ENCODE results near the gene LYRM1.
A peak's percentile ranks its signal among the peaks of the same experiment; 100 is the strongest.
"Not testable (repeated sequence)": the region's sequence is repeated elsewhere in the genome, so short reads cannot be mapped to it uniquely, and the experiment has no call there.

LYRM1 gene

DNA sequence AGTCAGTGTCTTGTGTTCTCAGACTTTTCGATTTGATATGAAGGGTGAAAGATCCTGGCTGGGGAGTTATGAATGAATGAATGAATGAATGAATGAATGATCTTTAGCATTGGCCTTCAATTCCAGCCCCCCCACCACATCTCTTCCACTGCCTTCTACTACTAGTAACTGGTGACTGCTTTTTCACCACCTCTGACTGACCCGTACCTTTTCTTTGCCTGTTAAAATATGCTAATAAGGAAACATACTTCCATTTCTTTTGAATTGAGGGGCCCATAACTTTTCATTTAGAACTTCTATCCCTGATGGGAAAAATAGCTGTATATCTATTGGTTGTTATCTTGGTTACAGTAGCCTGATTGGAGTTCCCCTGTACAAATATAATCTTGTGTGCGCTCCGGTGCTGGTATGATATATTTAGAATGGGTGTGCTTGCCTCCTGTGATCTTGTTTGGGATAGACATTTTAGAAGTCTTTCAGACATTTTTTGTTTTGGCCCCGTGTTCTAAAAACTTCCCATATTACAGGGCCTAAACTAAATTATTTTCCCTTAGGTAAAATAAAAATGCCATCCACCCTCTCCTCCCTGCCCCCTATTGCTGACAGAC, 3.4 kb downstream of the LYRM1 start:
- no peak for DNase-seq

DNA sequence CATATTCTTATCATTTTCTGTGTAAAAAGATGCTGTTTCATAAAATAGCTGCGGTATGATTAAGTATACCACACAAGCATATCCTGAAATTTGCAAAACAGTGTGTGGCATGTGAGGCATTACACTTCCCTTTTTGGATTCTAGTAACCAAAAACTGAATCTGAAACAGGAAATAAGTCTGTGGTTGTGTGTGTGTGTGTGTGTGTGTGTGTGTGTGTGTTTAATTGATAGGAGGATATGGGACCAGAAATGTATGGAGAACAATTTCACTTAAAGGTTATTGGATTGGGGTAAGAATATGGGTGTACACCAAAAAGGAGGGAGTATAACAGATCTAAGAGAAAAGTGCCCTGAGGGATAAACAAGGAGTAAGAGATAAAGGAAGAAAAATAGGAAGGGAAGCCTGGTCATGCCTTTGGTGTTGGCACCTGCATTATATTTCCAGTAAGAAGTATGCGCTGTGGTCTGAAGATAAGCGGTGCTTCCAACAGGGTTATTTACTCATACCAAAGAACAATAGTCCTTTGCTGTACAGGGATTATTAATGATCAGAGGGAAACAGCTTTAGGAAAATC, 4.0 kb downstream of the LYRM1 start:
- peak; percentile 58 for DNase-seq

DNA sequence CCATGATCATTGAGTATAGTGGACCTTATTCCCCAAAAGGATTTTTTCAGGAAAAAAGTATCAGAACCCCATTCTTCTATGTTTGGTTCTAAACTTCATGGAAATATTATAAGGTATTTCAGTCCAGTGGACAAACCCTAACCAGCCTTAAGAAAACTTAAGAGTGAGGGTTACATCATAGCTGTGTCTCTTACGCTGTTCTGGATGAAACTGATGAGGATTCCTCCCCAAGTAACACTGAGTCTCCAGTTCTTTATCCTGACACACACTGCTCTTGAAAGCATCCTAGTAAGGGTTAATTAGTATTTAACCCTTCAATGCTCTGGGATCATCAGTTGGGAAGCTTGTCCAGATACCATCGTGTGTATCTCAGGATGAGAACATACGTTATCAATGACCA, 5.0 kb downstream of the LYRM1 start:
- DNase-seq, result no peak

DNA sequence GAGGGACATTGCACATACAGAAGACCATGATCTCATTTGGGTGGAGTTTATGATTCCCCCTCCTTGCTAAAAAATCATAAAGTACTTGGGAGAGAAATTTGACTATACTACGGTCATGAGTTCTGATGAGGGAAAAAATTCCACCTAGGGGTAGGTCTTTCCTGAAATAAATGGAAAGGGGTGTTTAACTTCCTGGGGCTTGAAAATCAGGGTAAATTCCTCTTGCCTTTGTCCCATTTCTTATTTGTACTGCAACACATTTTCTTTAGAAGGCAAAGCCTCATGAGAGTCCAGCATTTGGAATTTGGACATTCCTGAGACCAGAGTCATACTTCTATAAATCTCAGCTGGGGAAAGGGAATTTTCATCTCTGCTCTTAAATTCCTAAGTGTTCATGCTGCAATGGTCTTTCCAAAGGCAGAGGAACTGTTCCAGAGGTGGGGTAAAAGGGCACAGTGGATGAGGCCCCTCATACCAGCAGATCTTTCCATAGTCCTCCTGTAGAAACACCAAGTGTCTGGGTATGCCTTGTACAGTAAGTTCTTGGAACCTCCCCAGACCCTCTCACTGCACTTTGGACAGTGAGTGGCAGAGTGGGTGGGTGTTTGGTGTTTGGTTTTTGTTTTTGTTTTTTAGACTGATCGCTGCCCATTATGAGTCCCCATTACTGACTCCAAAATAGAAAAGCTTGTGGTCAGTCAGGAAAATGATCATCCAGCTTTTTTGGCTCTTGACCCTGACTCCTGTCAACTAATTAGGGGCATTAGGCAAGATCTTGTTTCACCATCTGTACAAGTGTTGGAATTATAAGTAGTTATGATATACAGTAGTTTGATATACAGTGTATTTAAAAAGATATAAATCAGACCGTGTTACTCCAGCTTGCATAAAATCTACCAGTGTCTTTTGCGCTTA, 6.0 kb downstream of the LYRM1 start:
- peak; percentile 46 for DNase-seq

- DNase-seq, result no peak
Measured at GRCh38 chr16:20910781-20911321, 10.3 kb downstream of the LYRM1 start.

DNA sequence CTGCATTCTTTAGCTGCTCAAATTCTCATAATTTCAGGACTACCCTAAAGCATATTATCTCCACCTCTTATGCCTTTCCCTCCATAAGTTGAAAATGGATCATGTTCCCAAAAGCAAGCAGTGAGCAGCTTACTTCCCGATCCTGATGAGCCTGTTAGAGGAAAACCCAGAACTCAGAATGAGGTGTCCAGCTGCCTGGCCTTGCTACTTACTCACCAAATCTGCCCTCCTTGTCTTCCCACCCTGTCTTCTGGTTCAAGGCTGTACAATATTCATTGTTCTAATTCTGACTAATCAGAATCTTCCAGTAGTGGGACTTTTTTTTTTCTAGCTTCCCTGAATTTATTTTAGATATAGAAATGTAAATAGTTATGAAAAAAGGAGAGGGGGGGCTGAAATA, 10.8 kb downstream of the LYRM1 start:
- no peak for DNase-seq

GRCh38 chr16:20916289-20916688, 15.7 kb downstream of the LYRM1 start:
- DNase-seq, result no peak

- no peak for DNase-seq
Measured at GRCh38 chr16:20916942-20917341, 16.4 kb downstream of the LYRM1 start.

- peak; percentile 36 for DNase-seq
Measured at GRCh38 chr16:20918486-20919239, 18.1 kb downstream of the LYRM1 start.

- no peak for DNase-seq
Measured at GRCh38 chr16:20920091-20920490, 19.5 kb downstream of the LYRM1 start.

GRCh38 chr16:20920799-20921198, 20.2 kb downstream of the LYRM1 start:
- DNase-seq, result no peak

DNA sequence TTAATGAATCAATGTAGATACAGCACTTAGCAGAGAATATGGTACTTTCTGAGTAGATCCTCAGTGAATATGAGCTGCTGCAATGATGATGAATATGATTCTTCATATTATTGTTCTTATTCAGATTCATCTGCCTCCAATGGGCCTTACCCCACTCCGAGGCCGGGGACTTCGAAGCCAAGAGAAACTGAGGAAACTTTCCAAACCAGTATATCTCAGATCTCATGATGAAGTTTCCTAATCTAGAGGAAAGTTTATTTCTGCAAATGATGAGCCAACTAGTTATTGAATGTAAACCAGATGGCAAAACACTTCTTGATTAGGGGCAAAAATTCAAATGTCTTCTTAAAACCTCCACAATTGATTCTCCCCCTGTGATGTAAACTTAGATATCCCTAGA, 23.3 kb downstream of the LYRM1 start:
- DNase-seq, result no peak

DNA sequence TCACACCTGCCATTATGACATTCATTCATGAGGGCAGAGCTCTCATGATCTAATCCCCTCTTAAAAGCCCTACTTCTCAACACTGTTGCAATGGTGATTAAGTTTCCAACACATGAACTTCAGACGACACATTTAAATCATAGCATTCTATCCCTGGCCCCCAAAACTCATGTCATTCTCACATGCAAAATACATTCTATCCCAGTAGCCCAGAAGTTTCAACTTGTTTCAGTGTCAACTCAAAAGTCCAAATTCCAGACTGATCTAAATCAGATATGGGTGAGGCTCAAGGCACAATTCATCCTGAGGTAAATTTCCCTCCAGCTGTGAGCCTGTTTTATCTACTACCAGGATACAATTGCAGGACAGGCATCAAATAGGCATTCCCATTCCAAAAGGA, 25.2 kb downstream of the LYRM1 start:
- DNase-seq, result no peak

DNA sequence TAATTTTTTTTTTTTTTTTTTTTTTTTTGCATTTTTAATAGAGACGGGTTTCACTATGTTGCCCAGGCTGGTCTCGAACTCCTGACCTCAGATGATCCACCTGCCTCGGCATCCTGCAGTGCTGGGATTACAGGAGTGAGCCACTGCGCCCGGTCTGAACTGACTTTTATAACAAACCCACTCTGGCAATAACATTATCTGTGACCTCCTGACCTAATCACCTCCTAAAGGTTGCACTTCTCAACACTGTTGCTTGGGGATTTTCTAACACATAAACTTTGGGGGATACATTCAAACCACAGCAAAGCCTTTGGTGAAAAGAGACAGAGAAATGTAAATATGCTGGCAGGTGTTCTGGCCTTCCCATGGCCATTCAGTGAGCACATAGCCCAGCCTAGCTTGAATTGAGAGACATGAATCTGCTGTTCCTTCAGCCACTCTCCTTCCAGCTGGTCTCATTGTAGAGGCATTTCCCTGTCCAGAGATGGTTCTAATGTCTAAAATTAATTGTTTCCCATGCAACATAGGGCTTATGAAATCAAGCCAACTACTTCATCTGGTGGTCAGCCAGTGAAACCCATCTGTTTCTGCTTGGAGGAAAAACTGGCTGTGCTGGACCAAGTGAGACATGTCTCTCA, 28.3 kb downstream of the LYRM1 start:
- DNase-seq, result no peak

DNA sequence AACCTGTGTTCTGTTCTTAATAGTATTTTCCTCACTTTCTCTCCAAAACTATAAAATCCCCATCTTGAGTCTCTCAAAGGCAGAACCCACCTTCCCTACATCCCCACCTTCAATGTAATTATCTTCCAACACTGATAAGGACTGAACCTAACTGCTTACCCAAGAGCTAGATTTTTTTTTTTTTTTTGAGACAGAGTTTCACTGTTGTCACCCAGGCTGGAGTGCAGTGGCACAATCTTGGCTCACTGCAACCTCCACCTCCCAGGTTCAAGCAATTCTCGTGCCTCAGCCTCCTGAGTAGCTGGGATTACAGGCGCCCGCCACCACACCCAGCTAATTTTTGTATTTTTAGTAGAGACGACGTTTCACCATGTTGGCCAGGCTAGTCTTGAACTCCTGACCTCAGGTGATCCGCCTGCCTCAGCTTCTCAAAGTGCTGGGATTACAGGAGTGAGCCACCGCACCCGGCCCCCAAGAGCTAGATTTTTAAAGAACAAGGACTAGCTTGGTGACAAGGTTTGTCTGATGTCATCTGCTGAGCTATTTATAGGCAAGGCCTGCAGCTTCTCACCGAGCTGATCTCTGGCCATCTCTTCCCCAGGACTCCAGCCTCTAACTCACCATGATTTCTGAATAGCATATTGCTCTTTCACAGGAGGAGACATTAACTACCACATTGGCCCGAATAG, 29.2 kb downstream of the LYRM1 start:
- not testable (repeated sequence) for DNase-seq

DNA sequence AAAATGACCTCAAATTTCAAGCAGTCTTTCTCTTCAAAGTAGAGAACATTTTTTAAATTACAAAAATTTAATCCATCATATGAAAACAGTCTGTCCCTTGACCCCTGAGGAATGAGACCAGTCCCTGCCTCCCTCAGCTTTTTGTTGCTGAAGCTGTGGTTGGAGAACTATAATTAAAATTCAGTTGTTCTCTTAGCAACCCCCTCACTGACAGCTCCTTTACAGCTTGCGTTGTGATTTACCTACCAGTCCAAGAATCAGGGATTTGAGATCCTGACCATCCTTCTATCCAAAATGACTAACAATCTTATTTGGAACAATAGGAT, 29.8 kb downstream of the LYRM1 start:
- DNase-seq, result no peak

GRCh38 chr16:20931066-20931600, 30.6 kb downstream of the LYRM1 start:
- no peak for DNase-seq

DNA sequence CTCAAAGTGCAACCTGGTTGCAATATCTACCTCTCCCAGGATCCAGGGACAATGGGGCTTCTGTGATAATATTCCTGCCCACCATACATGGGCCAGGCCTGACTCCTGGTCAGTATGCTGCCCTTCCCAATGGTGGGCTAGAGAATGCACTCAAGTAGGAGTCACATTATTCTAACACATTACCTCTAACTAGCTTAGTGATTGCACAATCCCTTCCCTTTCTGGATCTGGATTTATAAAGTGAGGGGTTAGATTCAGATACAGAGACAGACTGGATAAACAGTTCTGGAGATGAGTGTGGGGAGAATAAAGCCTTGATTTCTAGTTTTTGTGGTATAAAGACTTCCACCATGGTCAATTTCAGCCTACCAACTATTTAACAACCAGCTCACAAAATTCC, 33.0 kb downstream of the LYRM1 start:
- DNase-seq, result no peak

GRCh38 chr16:20937736-20938135, 37.2 kb downstream of the LYRM1 start:
- no peak for DNase-seq

- DNase-seq, result no peak
Measured at GRCh38 chr16:20938426-20938825, 37.9 kb downstream of the LYRM1 start.

GRCh38 chr16:20939611-20940010, 39.0 kb downstream of the LYRM1 start:
- DNase-seq, result no peak
